HEK293T (cell line): Measurements from ENCODE around the gene ITPKB.

Source experiments
- CTCF ChIA-PET: fragments of 350-600 bp; formaldehyde crosslinking; extraction: SDS; loops from one replicate; lab custom pipeline; 2021; ENCODE audit warnings: antibody characterized with exemption, inconsistent platforms; lab: Yijun Ruan, JAX
- POLR2A ChIA-PET: fragments of 350-600 bp; formaldehyde crosslinking; extraction: SDS; loops from one replicate; lab custom pipeline; 2020; ENCODE audit warnings: antibody characterized with exemption, inconsistent platforms; lab: Yijun Ruan, JAX
- DNase-seq: peaks from one replicate; pipeline ENCODE4 v3.0.0; 2012; ENCODE audit warnings: mixed read lengths; ENCODE audit errors: extremely low spot score
- ARNT ChIP-seq: fragments of 450-650 bp; IDR thresholded peaks from 2 replicates; pipeline ENCODE4 v1.6.1; 2017; ENCODE audit warnings: mild to moderate bottlenecking
- BHLHE40 ChIP-seq: fragments of 450-650 bp; IDR thresholded peaks from 2 replicates; pipeline ENCODE4 v1.6.1; 2016; ENCODE audit warnings: mild to moderate bottlenecking, moderate library complexity, borderline replicate concordance
- CTBP1 ChIP-seq: fragments of 450-650 bp; IDR thresholded peaks from 2 replicates; pipeline ENCODE4 v1.6.1; 2016; ENCODE audit warnings: borderline replicate concordance
- ELF4 ChIP-seq: fragments of 450-650 bp; IDR thresholded peaks from 2 replicates; pipeline ENCODE4 v1.6.1; 2017; ENCODE audit warnings: antibody characterized with exemption
- FOXA1 ChIP-seq: fragments of 450-650 bp; IDR thresholded peaks from 2 replicates; pipeline ENCODE4 v1.6.1; 2016; ENCODE audit warnings: mild to moderate bottlenecking
- FOXK2 ChIP-seq: fragments of 450-650 bp; IDR thresholded peaks from 2 replicates; pipeline ENCODE4 v1.6.1; 2016; ENCODE audit warnings: mild to moderate bottlenecking
- FOXM1 ChIP-seq: fragments of 450-650 bp; IDR thresholded peaks from 2 replicates; pipeline ENCODE4 v1.6.1; 2017; ENCODE audit warnings: mild to moderate bottlenecking, borderline replicate concordance
- HDGF ChIP-seq: fragments of 450-650 bp; IDR thresholded peaks from 2 replicates; pipeline ENCODE4 v1.6.1; 2017; ENCODE audit warnings: antibody characterized with exemption, borderline replicate concordance
- L3MBTL2 ChIP-seq: fragments of 450-650 bp; conservative IDR thresholded peaks from 2 replicates; pipeline ENCODE4 v1.6.1; 2016; ENCODE audit warnings: mild to moderate bottlenecking
- LEF1 ChIP-seq: fragments of 450-650 bp; IDR thresholded peaks from 2 replicates; pipeline ENCODE4 v1.6.1; 2017; ENCODE audit warnings: mild to moderate bottlenecking, borderline replicate concordance
- NFRKB ChIP-seq: fragments of 450-650 bp; IDR thresholded peaks from 2 replicates; pipeline ENCODE4 v1.6.1; 2016; ENCODE audit warnings: mild to moderate bottlenecking, moderate library complexity
- SP1 ChIP-seq: fragments of 450-650 bp; IDR thresholded peaks from 2 replicates; pipeline ENCODE4 v1.6.1; 2017
- SUZ12 ChIP-seq: fragments of 450-650 bp; IDR thresholded peaks from 2 replicates; pipeline ENCODE4 v1.6.1; 2016; ENCODE audit warnings: mild to moderate bottlenecking
- TARDBP ChIP-seq: fragments of 450-650 bp; IDR thresholded peaks from 2 replicates; pipeline ENCODE4 v1.6.1; 2016
- ZNF384 ChIP-seq: fragments of 450-650 bp; IDR thresholded peaks from 2 replicates; pipeline ENCODE4 v1.6.1; 2016
- TF ChIP-seq, protein P1 (sequence below): fragments of 450-650 bp; IDR thresholded peaks from 2 replicates; pipeline ENCODE4 v1.6.1; 2016

The ITPKB gene

DNA sequence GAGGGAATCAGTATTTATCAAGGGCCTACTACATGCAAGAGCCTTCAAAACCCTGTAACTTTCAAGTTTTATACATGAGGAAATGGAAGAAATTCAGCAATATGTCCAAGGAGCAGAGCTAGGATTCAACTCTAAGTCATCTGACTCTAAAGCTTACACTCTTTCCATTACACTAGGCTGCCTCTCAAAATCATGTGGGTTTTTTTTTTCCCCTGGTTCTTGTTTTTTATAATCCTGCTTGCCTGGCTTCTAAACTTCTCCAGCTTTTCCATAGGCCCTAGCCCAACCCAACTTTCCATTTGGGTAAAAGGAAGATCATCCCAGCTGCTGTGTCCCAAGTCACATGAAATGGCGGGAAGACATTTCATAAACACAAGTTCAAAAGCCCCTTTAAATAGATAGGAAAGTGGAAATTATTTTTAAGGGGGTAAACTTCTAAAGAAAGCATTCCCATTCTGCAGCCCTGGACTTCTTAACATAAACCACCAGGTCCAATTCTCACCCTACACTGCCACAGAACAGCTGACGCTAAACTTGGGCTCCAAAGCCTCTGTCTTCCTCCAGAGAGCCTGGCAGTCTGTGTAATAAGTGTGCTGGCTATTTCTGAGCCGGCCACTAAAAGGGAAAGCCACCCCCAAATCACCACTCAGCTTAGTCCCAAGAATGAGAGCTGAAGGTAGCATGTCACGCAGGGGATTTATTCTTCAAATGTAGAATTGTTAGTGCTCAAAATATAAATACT is 46.9 kb downstream of the ITPKB start:
- POLR2A ChIA-PET: interaction anchor here (0.9 to 1.7 kb wide), 3 partner anchors 11 to 12 kb away, joined by 3 to 8 read pairs (median 4); no protein-coding TSS in a partner anchor
- TF ChIP-seq BHLHE40 (no peak), TARDBP (no peak), LEF1 (no peak), ARNT (no peak), SP1 (no peak), NFRKB (no peak), ZNF384 (no peak), FOXA1 (no peak), CTBP1 (no peak), ELF4 (no peak), FOXM1 (no peak)
- TF ChIP-seq, protein P1, sequence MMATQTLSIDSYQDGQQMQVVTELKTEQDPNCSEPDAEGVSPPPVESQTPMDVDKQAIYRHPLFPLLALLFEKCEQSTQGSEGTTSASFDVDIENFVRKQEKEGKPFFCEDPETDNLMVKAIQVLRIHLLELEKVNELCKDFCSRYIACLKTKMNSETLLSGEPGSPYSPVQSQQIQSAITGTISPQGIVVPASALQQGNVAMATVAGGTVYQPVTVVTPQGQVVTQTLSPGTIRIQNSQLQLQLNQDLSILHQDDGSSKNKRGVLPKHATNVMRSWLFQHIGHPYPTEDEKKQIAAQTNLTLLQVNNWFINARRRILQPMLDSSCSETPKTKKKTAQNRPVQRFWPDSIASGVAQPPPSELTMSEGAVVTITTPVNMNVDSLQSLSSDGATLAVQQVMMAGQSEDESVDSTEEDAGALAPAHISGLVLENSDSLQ: no peak
- no peak for DNase-seq
- CTCF ChIA-PET: interaction anchor here (1.0 kb wide), 1 partner anchor 9 kb away, joined by 3 read pairs; no protein-coding TSS in a partner anchor

DNA sequence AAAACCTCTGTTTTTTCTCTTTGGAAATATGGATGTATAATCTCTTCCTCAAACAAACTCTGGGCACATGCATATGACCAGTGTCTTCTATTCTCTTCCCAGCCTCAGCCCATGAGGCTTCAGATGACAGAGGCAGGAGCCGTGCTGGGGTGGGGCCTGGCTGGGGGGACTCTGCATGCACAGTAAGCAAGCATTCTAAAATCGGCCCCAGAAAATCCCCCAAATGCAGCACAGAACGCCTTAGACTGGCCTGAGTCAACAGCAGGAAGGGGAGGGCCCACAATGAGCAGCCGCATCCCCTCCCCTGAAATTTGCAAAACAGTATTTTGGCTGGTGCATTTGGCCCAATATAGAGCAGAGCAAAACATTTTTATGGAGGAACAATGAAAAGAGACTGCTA is 47.8 kb downstream of the ITPKB start:
- ChIA-PET CTCF (interaction anchor here (1.0 kb wide), 1 partner anchor 10 kb away, joined by 3 read pairs; no protein-coding TSS in a partner anchor), POLR2A (interaction anchor here (0.9 to 1.1 kb wide), 2 partner anchors 11 to 12 kb away, joined by 3 to 4 read pairs; no protein-coding TSS in a partner anchor)
- DNase-seq: no peak
- TF ChIP-seq ARNT (no peak), BHLHE40 (no peak), TARDBP (no peak), SUZ12 (no peak), FOXK2 (no peak), HDGF (no peak), NFRKB (no peak), SP1 (no peak), LEF1 (no peak), ZNF384 (no peak)

DNA sequence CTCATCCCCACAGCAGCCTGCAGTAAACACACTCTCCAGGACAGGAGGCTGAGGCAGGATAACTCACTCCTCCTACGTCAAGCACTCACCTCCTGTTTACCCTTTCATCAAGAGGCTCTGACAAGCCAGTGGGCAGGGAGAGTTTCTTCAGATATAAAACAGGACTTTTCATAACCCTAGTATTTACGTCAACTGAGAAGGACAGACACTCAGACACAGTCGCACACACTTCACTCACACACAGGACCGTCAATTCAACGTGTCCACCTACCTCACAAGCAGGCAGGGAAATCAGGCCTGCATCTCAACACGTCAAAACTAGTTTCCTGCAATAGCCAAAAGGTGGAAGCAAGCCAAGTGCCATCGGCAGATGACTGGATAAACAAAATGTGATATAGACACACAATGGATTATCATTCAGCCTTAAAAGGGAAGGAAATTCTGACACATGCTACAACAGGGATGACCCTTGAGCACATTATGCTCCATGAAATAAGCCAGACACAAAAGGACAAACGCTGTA is 48.6 kb downstream of the ITPKB start:
- TF ChIP-seq ZNF384: no peak
- TF ChIP-seq LEF1: no peak
- no peak for TF ChIP-seq HDGF
- TF ChIP-seq SP1: no peak
- TF ChIP-seq L3MBTL2: no peak
- TF ChIP-seq TARDBP: no peak
- TF ChIP-seq FOXK2: no peak
- TF ChIP-seq CTBP1: no peak
- TF ChIP-seq ARNT: no peak
- no peak for TF ChIP-seq FOXM1
- TF ChIP-seq SUZ12: no peak
- no peak for TF ChIP-seq ELF4
- POLR2A ChIA-PET: no interaction called here
- no peak for DNase-seq
- CTCF ChIA-PET: no interaction called here

DNA sequence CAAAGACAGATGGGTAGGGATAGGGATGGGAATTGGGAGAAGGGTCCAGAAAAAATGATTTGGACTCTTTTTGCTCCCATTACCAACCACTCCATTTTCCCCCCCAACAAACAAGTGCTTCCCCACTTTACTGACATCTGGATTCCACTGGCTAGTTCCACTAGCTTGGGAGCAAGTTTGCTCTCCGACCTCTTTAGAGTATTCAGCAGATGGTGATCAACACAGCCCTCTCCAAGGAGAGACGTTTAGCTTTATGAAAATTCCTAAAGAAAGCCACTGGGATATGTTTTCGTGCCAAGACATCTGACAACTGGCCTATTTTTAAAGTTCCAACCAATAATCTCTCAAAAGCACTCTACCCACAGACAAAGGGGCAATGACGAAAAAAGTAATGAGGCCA is 50.3 kb downstream of the ITPKB start:
- DNase-seq: no peak
- POLR2A ChIA-PET: no interaction called here
- TF ChIP-seq HDGF: no peak
- CTCF ChIA-PET: no interaction called here

DNA sequence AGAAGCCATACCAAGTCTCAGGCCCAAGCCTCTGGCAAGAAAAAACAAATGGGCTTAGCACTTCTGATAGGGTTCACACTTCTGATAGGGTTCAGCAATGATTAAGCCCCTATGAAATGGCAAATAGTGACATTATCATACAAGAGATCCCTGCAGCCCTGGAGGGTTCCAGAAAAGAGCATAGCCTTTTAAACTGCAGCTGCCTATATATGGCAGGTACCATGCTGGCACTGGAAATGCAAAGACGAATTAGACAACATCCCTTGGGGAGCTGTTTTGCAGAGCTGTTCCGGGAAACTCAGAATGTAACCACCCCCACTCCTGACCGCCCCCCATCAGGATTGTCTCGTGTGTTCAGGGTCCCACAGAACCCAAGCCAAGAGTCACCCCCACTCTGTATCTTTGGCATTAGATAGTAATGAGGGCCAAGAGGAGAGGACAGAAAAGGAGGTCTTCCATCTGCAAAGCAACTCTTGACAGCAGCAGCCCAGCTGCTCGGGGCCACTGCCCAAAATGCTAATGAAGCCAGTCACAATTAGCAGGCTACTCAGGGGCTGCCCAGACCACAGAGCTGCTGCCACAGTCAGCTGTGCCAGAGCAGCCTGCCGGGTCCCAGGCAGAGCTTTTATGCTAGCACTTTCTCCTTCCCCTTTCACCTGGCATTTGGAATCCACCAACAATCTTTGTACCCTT is 50.9 kb downstream of the ITPKB start:
- ChIA-PET CTCF (no interaction called here), POLR2A (interaction anchor here (1.6 kb wide), 1 partner anchor 15 kb away, joined by 4 read pairs; no protein-coding TSS in a partner anchor)
- TF ChIP-seq NFRKB: no peak
- TF ChIP-seq L3MBTL2: no peak
- no peak for DNase-seq

DNA sequence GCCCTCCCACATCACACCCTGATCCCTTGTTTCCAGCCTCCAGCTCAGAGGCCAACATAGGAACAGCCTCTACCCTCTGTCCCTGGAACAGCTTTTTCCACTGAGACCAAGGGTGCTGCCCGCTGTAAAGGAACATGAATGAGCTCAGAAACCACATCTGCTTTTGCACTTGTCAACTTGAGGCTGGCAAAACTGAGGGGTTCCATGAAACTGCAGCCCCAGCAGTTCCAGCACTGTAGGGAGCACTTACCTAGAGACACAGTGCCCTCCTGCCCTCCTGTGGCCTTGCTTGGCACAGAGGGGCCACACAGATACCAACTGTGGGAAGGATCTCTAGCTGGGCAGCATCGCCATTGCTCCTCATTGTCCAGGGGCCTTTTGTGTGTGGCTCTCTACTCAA is 51.7 kb downstream of the ITPKB start:
- POLR2A ChIA-PET: interaction anchor here (1.6 kb wide), 1 partner anchor 15 kb away, joined by 4 read pairs; no protein-coding TSS in a partner anchor
- DNase-seq: no peak
- TF ChIP-seq, protein P1: no peak
- no peak for TF ChIP-seq NFRKB
- no peak for TF ChIP-seq L3MBTL2
- TF ChIP-seq FOXK2: no peak
- TF ChIP-seq ELF4: no peak
- TF ChIP-seq LEF1: no peak
- TF ChIP-seq ZNF384: no peak
- no peak for TF ChIP-seq BHLHE40
- no peak for TF ChIP-seq ARNT
- TF ChIP-seq TARDBP: no peak
- TF ChIP-seq CTBP1: no peak
- no peak for TF ChIP-seq FOXA1
- TF ChIP-seq FOXM1: no peak
- no peak for TF ChIP-seq SUZ12
- no peak for TF ChIP-seq HDGF
- CTCF ChIA-PET: no interaction called here
